GM19025 (cell line): ENCODE data around the gene BEST3.

Experiments used
- ATAC-seq: cut with Tn5 transposase; IDR thresholded peaks from one replicate; pipeline ENCODE4 v1.9.1; 2021; ENCODE audit warnings: mild to moderate bottlenecking, low read depth, moderate library complexity; ENCODE audit not compliant: unreplicated experiment

The BEST3 gene

GRCh38 chr12:69698769-69699540, at the start of gene BEST3:
Gene BEST3 (minus strand): TSS chr12:69699303. CDS start chr12:69697798, 1,505 bp downstream.
- ATAC-seq, result no peak

GRCh38 chr12:69744109-69744508, 45.0 kb upstream of the BEST3 start:
- no peak for ATAC-seq

- ATAC-seq, result peak; percentile 32
Observed at GRCh38 chr12:69739287-69740191, 40.4 kb upstream of the BEST3 start.

GRCh38 chr12:69738351-69739286, 39.5 kb upstream of the BEST3 start, which contains the start of gene RAB3IP:
Gene RAB3IP (plus strand): TSS chr12:69738860. CDS start chr12:69755409, 16,549 bp downstream.
- peak; percentile 71 for ATAC-seq

- no peak for ATAC-seq
Observed at GRCh38 chr12:69733638-69734037, 34.5 kb upstream of the BEST3 start.

GRCh38 chr12:69732088-69732487, 33.0 kb upstream of the BEST3 start:
- no peak for ATAC-seq

- no peak for ATAC-seq
Observed at GRCh38 chr12:69726922-69727321, 27.8 kb upstream of the BEST3 start.

GRCh38 chr12:69720750-69721149, 21.6 kb upstream of the BEST3 start:
- ATAC-seq, result no peak

- ATAC-seq, result no peak
Observed at GRCh38 chr12:69719336-69720316, 20.5 kb upstream of the BEST3 start.

- no peak for ATAC-seq
Observed at GRCh38 chr12:69714542-69714941, 15.4 kb upstream of the BEST3 start.

- ATAC-seq, result no peak
Observed at GRCh38 chr12:69712826-69713225, 13.7 kb upstream of the BEST3 start.

- no peak for ATAC-seq
Observed at GRCh38 chr12:69708649-69709048, 9.5 kb upstream of the BEST3 start.

GRCh38 chr12:69704357-69704756, 5.3 kb upstream of the BEST3 start:
- no peak for ATAC-seq

- ATAC-seq, result no peak
Observed at GRCh38 chr12:69703146-69703642, 4.1 kb upstream of the BEST3 start.

GRCh38 chr12:69701826-69702225, 2.7 kb upstream of the BEST3 start:
- no peak for ATAC-seq

GRCh38 chr12:69698054-69698453, 1.0 kb downstream of the BEST3 start:
- no peak for ATAC-seq

- ATAC-seq, result no peak
Observed at GRCh38 chr12:69694123-69694522, 5.0 kb downstream of the BEST3 start.

GRCh38 chr12:69689638-69690037, 9.5 kb downstream of the BEST3 start:
- no peak for ATAC-seq
